Mesothelial cell of epicardium (in vitro differentiated cells): ENCODE results near the gene LIG4. TPM values are rescaled to one million over a fixed set of nuclear protein-coding genes. Genes with fewer than 3 reads are reported as not detected.

ENCODE experiments used
- DNase-seq, 2 experiments: peaks; one replicate each; pipeline ENCODE4 v3.0.0; 2021; ENCODE audit warnings: low spot score in 2 of 2; ENCODE audit not compliant: unreplicated experiment in 2 of 2
- H3K27ac Mint-ChIP-seq: 2 replicates; pipeline ENCODE4 v1.8.0; 2021; ENCODE audit warnings: mixed read lengths
- H3K27me3 Mint-ChIP-seq: 2 replicates; pipeline ENCODE4 v1.8.0; 2021; ENCODE audit warnings: low read depth, mixed read lengths
- H3K36me3 Mint-ChIP-seq: 2 replicates; pipeline ENCODE4 v1.8.0; 2021; ENCODE audit warnings: mixed read lengths
- H3K4me1 Mint-ChIP-seq: 2 replicates; pipeline ENCODE4 v1.8.0; 2021; ENCODE audit warnings: mixed read lengths
- H3K4me3 Mint-ChIP-seq: 2 replicates; pipeline ENCODE4 v1.8.0; 2021; ENCODE audit warnings: mild to moderate bottlenecking, moderate library complexity, mixed read lengths
- H3K9me3 Mint-ChIP-seq: 2 replicates; pipeline ENCODE4 v1.8.0; 2021; ENCODE audit warnings: mixed read lengths
- CTCF ChIP-seq: fragments of 200-600 bp; sonication (generic); IDR thresholded peaks from one replicate; pipeline ENCODE4 v1.5.0; 2021; ENCODE audit warnings: antibody characterized with exemption; ENCODE audit not compliant: unreplicated experiment
- total RNA-seq: library from RNA; stranded (reverse); gene quantifications from 3 replicates; pipeline ENCODE4 v1.2.1, GENCODE V29; 2021

LIG4 gene
- total RNA-seq, 1 donor from 2014 or later = 7.2 TPM

GRCh38 chr13:108178078-108178477 lies 37.3 kb downstream of the LIG4 start:
- Mint-ChIP-seq H3K36me3 (no peaks in the 10 kb centered on the region), H3K4me3 (no peak overlapping the region), H3K27me3 (no peaks in the 10 kb centered on the region), H3K4me1 (no peaks in the 10 kb centered on the region), H3K9me3 (peaks cover 15% of the 10 kb centered on the region), H3K27ac (no peak overlapping the region)
- TF ChIP-seq CTCF = no peak
- DNase-seq = no peak

- no peak overlapping the region for H3K4me3 Mint-ChIP-seq
- no peaks in the 10 kb centered on the region for H3K27me3 Mint-ChIP-seq
- H3K9me3 Mint-ChIP-seq = peaks cover 28% of the 10 kb centered on the region
- H3K36me3 Mint-ChIP-seq = no peaks in the 10 kb centered on the region
- peak; percentile 37 for TF ChIP-seq CTCF
- H3K27ac Mint-ChIP-seq = no peak overlapping the region
- no peaks in the 10 kb centered on the region for H3K4me1 Mint-ChIP-seq
- no peak for DNase-seq
Observed at GRCh38 chr13:108176685-108177274, 38.6 kb downstream of the LIG4 start.

DNA sequence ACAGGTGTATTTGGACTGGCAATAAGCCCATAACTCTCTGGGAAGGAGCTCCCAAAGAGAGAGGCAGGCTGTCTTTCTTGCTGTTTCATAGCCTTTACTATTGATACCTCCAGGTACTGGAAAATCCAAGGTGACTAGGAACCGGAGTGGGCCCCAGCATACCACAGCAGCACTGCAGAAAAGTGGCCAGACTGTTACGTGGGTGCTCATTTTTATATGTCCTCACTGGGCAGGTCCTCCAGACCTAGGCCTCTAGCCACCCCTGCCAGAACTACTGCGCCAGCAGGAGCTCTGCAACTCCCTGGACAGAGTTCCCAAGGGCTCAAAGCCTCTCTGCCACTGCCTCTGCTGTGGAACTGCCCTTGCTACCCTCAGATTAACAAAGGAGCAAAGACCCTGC lies 46.4 kb downstream of the LIG4 start:
- Mint-ChIP-seq H3K4me3 (no peak overlapping the region), H3K4me1 (peaks cover 2% of the 10 kb centered on the region), H3K9me3 (peaks cover 39% of the 10 kb centered on the region), H3K27ac (no peak overlapping the region), H3K27me3 (peaks cover 2% of the 10 kb centered on the region), H3K36me3 (no peaks in the 10 kb centered on the region)
- no peak for TF ChIP-seq CTCF
- no peak for DNase-seq

GRCh38 chr13:108166078-108166477 lies 49.3 kb downstream of the LIG4 start:
- H3K27me3 Mint-ChIP-seq = peaks cover 2% of the 10 kb centered on the region
- peak overlapping the region; percentile 24 for H3K27ac Mint-ChIP-seq
- no peak for TF ChIP-seq CTCF
- no peaks in the 10 kb centered on the region for H3K36me3 Mint-ChIP-seq
- H3K4me3 Mint-ChIP-seq = no peak overlapping the region
- DNase-seq = no peak
- H3K4me1 Mint-ChIP-seq = peaks cover 2% of the 10 kb centered on the region
- peaks cover 14% of the 10 kb centered on the region for H3K9me3 Mint-ChIP-seq

DNA sequence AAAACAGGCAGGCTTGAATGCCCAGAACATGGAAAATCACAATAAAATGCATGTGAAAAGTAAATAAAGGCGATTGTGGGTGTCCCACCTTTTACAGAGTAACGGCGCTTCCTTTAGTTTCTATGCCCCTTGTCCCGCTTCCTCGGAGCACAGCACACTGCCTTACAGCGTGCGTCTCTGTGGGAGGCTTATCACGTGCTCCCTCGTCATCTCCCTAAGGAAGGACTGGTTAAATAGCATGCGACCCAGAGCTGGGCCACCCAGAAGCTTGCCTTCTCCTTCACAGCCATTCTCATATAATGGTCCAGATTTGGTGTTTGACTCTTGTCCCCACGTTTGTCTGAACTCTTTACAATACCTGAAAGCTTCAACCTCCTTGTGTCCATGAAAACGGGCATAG lies 56.6 kb downstream of the LIG4 start:
- DNase-seq = no peak
- H3K27ac Mint-ChIP-seq = no peak overlapping the region
- H3K27me3 Mint-ChIP-seq = peaks cover 2% of the 10 kb centered on the region
- H3K4me1 Mint-ChIP-seq = no peaks in the 10 kb centered on the region
- H3K4me3 Mint-ChIP-seq = no peak overlapping the region
- no peaks in the 10 kb centered on the region for H3K36me3 Mint-ChIP-seq
- no peaks in the 10 kb centered on the region for H3K9me3 Mint-ChIP-seq
- TF ChIP-seq CTCF = no peak

Other genes with a start within 250 kb of the LIG4 start
- gene ABHD13, start 2.9 kb upstream of the LIG4 start, total RNA-seq = 10.0 to 10.9 TPM (median 10.3 TPM) in 3 replicates
- gene TNFSF13B, start 54.2 kb upstream of the LIG4 start, total RNA-seq = 1.1 to 2.1 TPM (median 1.6 TPM) in 3 replicates